ENCODE measurements around the gene ADGRG1.
"Not testable (repeated sequence)": the region's sequence is repeated elsewhere in the genome, so short reads cannot be mapped to it uniquely, and the experiment has no call there.

Gene ADGRG1

GRCh38 chr16:57669476-57670162 lies 41.2 kb downstream of the ADGRG1 start:
- no peak for DNase-seq

DNA sequence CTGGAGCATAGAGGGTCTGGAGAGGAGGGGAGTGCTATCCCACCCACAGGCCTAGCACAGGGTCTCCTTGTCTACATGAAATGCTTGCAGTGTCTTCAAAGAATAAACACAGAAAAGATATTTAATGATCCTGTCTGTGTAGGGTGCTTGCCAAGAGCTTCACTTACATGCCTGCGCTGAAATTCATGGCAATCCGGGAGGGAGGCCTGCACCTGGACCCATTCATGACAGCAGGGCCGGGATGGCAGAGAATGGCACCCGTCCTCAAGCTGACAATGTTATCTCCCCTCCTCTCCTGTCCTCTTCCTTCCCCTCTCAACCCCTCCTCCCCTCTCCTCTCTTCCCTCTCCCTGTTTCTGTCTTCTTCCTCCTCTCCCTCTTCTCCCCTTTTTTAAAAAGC lies 41.8 kb downstream of the ADGRG1 start:
- no peak for DNase-seq

DNA sequence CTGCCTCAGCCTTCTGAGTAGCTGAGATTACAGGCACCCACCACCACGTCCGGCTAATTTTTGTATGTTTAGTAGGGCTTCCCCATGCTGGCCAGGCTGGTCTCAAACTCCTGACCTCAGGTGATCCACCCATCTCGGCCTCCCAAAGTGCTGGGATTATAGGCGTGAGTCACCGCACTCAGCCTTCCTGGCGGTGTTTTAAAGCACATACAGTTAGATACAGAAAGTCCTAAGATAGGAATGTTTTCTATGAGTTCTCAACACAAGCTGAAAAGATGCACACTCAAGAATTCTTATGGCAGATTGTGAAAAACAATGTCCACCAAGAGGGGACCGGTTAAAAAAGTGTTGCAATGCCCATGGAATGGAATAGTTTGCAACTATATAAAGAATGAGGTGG lies 43.0 kb downstream of the ADGRG1 start:
- not testable (repeated sequence) for DNase-seq

GRCh38 chr16:57672416-57672815 lies 44.0 kb downstream of the ADGRG1 start:
- DNase-seq = no peak

DNA sequence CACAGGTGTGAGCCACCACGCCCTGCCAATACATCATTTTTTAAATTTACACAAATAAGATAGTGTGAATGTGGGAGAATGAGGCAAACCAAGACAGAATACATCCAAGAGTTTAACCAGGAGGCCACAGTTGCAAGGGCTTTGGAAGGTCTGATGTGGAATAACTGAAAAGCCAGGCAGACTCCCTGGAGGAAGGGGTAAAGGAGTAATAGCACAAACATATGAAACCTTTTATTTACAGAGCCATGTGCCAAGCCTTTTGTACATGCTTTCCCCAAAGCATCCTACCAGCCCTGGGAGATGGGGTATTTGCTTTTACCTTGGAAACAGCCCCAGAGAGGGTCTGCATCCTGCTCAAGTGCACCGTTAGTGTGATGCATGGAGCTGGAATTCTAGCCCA lies 44.4 kb downstream of the ADGRG1 start:
- no peak for DNase-seq

DNA sequence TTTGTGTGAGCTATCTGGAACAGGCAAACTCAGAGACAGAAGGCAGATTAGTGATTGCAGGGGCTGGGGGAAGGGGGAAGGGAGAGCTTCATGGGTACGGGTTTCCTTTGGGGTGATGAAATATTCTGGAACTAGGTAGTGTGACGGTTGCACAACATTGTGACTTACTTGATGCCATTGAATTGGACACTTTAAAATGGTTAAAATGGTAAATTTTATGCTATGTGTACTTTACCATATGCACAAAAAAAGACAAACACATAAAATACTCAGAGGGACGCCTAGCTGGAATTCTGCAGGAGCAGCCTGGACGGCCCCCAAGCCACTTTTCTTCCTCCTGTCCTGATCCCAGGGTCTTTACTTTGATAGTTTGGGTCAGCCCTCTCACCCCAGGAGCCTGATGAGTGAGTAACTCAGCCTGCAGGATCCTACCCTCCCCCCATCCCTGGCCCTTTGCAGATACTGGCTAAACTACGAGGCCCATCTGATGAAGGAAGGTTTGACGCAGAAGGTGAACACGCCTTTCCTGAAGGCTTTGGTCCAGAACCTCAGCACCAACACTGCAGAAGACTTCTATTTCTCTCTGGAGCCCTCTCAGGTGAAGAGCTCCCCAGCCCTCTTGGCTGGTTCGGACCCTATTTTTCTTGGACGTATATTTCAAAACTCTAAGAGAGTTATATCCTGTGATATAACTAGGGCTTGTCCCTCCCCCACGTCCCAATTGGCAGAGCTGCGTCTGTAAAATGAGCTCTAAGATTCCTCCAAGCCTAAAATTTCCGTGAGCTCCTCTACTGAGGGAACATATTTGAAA lies 47.5 kb downstream of the ADGRG1 start:
- peak; percentile 81 for DNase-seq

DNA sequence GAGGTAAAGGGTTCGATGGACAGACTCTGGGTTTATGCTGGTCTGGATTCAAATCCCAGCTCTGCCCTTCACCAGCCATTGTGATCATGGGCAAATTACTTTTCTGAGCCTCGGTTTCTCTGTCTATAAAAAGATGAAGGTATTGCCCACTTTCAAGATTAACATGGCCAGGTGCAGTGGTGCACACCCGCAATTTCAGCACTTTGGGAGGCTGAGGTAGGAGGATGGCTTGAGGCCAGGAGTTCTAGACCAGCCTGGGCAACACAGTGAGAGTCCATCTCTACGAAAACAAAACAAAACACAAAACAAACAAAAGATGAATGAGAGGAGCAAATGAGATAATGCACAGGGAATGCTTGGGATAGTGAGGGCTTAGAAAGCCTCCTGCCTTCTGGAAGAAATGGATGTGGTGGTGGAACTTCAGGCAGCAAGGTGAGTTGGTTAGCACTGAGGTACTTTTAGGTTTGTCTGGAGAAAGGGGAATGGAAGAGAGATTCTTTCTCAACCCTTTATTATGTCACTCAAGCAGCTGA lies 48.2 kb downstream of the ADGRG1 start:
- DNase-seq = no peak

DNA sequence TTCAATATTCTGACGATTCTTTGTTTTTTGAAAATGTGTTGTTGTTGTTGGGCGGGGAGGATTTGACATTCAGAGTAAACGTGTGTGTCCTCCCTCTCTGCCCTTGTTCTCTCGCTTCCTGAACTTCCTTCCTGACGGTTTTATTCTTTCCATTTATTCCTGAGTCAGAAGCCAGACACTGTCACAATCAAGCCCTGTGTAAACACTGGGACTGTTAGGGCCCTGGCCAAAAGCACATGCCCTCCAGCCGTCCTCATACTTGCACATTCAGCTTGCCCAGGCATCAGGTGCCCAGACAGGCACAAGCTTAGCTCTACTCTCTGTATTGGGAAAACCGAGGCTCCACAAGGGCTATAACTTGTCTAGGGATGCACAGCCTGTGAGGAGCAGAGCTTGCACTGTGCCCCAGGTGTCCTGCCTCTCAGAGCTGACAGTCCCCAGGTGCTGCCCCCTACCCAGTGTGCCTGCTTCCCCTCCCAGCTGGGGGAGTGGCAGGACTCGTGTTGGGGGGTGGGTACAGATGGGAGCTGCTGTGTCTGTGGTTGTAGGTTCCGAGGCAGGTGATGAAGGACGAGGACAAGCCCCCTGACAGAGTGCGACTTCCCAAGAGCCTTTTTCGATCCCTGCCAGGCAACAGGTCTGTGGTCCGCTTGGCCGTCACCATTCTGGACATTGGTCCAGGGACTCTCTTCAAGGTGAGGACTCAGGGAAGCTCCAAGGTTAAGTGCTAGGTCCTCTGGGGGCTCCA lies 49.4 kb downstream of the ADGRG1 start:
- DNase-seq = no peak

GRCh38 chr16:57679016-57679415 lies 50.6 kb downstream of the ADGRG1 start:
- no peak for DNase-seq

- no peak for DNase-seq
Measured at GRCh38 chr16:57679767-57680482, 51.5 kb downstream of the ADGRG1 start.

DNA sequence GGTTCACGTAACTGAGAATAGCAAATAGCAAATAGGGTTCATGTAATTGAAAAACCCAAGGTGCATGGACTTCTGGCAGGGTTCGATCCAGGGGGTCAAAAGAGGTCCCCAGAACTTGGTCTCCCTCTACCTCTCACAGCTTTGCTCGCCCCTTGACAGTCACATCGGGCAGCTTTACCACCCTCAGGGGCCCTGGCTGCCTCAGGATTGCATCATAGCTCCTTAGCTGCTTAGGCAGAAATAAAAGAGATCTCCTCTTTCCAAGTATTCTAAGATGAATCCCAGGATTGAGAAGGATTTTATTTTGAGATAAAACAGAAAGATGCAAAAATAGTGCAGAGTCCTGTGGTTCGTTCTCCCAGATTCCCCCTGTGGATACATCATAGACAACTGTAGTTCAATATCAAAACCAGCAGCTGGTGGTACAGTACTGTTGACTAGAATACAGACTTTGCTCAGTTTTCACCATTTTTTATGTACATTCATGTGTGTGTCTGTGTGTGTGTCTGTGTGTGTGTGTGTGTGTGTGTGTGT lies 52.5 kb downstream of the ADGRG1 start:
- peak; percentile 48 for DNase-seq

- no peak for DNase-seq
Measured at GRCh38 chr16:57681950-57682728, 53.7 kb downstream of the ADGRG1 start.

DNA sequence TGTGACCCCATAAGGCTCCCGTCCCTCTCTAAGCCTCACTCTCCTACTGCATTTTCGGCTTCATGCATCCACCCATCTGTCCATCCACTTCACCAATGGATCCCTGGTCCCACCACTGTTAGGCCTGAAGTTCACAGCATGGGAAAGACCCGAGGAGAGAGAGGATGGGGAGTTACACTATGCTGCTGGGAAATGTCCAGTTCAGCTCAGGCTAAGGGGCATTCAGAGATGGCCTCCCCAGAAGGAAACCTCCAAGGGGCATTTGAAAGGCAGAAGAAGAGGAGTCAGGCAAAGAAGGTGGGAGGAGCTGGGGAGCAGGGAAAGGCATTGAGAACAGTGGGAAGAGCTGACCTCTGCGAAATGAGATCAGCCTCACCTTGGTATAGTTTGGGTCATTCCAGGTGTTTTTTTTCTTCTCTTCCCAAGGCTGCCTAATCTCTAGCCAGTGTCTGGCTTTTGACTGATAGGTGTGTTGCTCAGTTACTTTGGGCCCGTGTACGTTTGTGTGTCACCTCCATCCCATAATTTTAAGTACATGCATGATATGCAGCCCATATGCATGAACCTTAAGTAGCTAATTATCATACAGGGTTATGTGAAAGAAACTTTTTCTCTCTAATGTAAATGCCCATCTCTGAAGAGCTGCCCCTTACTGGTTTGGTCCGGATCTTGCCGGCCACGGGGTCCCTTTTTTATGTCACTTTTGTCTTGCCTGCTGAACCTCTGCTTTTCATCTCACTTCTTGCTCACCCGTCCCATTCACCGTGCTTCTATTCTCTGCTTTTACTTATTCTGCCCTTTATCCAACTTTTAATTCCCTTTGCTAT lies 54.6 kb downstream of the ADGRG1 start:
- DNase-seq = no peak

DNA sequence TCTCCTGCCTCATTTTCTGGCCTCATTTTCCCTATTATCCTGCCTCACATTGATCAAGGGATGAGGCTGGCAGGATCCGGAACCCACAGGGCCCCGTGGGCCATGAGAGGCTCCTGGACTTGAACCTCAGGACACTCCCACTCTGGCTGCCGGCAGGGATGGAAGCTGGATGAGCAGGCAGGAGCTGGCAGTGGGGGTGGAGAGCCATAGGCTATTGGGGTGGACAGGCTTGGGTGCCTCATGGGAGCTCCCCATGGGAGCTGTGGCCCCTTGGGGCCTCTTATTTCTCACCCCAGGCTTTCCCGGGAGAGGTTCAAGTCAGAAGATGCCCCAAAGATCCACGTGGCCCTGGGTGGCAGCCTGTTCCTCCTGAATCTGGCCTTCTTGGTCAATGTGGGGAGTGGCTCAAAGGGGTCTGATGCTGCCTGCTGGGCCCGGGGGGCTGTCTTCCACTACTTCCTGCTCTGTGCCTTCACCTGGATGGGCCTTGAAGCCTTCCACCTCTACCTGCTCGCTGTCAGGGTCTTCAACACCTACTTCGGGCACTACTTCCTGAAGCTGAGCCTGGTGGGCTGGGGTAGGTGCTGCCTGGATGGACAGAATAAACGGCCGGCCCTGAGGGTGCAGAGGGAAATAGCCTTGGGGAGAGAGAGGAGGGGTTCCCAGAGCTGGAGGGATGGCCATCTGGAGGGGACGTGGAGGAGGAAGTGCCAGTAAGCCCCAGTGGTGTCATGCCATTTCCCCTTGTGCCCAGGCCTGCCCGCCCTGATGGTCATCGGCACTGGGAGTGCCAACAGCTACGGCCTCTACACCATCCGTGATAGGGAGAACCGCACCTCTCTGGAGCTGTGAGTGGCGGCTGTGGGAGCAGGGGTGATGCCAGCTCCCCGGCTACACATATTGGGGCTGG lies 55.5 kb downstream of the ADGRG1 start:
- no peak for DNase-seq

GRCh38 chr16:57684626-57685358 lies 56.4 kb downstream of the ADGRG1 start:
- no peak for DNase-seq

DNA sequence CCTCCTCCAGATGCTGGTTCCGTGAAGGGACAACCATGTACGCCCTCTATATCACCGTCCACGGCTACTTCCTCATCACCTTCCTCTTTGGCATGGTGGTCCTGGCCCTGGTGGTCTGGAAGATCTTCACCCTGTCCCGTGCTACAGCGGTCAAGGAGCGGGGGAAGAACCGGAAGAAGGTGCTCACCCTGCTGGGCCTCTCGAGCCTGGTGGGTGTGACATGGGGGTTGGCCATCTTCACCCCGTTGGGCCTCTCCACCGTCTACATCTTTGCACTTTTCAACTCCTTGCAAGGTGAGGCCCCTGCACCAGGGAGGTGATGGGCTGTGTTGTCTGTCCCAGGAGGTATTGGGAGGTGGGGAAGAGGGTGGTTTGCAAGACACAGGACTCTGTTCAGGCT lies 57.2 kb downstream of the ADGRG1 start:
- DNase-seq = no peak

DNA sequence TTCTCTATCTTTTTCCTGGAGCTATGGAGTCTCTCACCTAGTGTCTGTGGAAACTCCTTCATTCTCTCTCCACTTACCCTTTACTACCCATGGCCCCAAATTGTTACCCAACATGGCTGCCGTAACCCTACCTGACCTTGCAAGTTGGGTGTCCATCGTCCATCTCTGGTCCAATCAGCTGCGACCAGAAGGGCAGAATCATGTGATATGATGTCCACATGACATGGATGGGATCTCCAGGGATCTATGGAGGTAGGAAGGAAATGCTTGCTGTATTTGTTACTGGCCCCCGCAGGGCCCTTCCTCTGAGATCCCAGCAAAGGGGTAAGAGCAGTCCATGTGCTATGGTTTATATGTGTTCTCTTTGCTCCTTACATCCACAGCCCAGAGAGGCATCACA lies 58.1 kb downstream of the ADGRG1 start:
- no peak for DNase-seq

- no peak for DNase-seq
Measured at GRCh38 chr16:57687363-57687929, 59.0 kb downstream of the ADGRG1 start.
